ENCODE data around the gene C1QTNF12.

Gene C1QTNF12

DNA sequence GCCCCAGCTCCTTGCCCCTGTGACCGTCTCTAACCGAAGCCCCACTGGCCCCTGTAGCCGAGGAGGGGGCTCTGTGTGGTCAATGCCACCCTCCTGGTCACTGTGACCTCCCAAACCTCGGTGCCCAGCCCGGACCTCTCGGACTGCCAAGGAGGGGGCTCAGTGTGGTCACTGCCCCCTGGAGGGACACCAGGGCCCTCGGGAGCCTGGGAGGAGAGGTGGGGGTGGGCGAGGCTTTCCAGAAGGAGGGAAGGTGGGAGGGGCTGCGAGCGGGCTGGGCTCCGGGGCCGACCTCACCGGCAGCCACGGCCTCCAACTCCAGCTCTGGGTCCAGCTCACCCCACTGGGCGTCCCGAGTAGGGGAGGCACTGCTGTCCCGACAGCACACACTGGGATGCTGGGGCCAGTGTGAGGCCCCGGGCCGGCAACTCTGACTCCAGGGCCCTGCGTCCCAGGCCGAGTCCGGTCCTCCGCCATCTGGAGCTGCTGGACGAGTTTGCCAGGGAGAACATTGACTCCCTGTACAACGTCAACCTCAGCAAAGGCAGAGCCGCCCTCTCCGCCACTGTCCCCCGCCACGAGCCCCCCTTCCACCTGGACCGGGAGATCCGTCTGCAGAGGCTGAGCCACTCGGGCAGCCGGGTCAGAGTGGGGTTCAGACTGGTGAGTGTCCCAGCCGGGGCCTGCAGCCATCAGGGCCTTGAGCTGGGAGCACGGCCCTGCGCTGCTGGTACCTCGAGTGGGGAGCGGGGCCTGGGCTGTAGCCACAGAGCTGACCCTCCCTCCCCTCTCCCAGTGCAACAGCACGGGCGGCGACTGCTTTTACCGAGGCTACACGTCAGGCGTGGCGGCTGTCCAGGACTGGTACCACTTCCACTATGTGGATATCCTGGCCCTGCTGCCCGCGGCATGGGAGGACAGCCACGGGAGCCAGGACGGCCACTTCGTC is 40.1 kb upstream of the C1QTNF12 start:
- no peaks in the 10 kb centered on the region for H3K27me3 ChIP-seq (replicated peaks; ENCODE audit: control insufficient read depth, insufficient read depth, low read length)
- no peak for DNase-seq (ENCODE audit: extremely low read depth, insufficient read length)
- no peak for TF ChIP-seq CTCF (IDR thresholded peaks at IDR 0.05; ENCODE audit: insufficient read depth, low read length, poor library complexity, severe bottlenecking)

DNA sequence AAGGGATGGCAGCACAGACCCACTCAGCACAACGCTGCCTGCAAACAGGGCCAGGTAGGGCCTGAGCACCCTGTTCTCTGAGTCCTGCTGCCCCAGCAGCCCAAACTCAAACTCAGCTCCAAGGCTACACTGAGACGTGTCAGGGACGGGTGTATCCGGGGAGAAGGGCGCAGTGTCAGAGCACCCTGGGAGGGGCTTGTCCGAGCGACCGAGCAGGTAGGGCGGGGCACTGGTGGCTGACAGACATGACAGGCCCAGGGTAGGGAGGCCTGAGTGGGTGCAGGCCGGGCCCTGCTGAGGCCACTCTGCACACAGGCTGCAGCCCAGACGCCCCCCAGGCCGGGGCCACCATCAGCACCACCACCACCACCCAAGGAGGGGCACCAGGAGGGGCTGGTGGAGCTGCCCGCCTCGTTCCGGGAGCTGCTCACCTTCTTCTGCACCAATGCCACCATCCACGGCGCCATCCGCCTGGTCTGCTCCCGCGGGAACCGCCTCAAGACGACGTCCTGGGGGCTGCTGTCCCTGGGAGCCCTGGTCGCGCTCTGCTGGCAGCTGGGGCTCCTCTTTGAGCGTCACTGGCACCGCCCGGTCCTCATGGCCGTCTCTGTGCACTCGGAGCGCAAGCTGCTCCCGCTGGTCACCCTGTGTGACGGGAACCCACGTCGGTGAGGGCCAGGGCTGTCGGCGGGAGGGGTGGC is 39.2 kb upstream of the C1QTNF12 start:
- TF ChIP-seq CTCF (IDR thresholded peaks at IDR 0.05; ENCODE audit: insufficient read depth, low read length, poor library complexity, severe bottlenecking), result no peak
- no peak overlapping the region for H3K4me3 ChIP-seq (replicated peaks; ENCODE audit: low read depth, low read length)
- H3K27me3 ChIP-seq (replicated peaks; ENCODE audit: control insufficient read depth, insufficient read depth, low read length), result no peaks in the 10 kb centered on the region
- H3K36me3 ChIP-seq (ENCODE audit: control insufficient read depth, insufficient read depth, low read length), result no peaks in the 10 kb centered on the region
- no peak for DNase-seq (ENCODE audit: extremely low read depth, insufficient read length)

More for the DNA sequence above, 40.1 kb upstream of the C1QTNF12 start:
- Histone ChIP-seq H3K4me3 (replicated peaks; ENCODE audit: low read depth, low read length) (no peak overlapping the region), H3K36me3 (ENCODE audit: control insufficient read depth, insufficient read depth, low read length) (no peaks in the 10 kb centered on the region)

DNA sequence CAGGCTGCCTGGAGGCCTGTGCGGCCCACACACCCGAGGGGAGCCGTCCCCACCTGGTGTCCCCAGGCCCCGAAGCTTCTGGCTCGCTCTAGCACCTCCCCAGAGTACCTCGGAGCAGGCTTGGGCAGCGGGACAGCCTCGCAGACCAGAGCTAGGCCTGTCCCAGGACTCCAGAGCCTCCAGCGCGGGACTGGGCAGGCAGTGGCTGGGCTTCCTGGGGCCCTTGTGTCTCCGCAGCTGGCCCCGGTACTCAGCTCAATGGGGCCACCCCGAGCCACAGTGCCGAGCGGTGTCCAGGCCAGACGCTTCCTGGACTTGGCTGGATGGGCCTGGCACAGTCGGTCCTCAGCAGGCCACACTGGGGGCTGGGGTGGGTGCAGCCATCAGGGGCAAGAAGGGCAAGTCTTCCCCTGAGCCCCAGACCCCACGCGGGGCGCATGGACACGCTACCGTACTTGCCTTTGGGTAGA is 38.6 kb upstream of the C1QTNF12 start:
- no peak overlapping the region for H3K4me3 ChIP-seq (replicated peaks; ENCODE audit: low read depth, low read length)
- H3K36me3 ChIP-seq (ENCODE audit: control insufficient read depth, insufficient read depth, low read length), result no peaks in the 10 kb centered on the region
- TF ChIP-seq CTCF (IDR thresholded peaks at IDR 0.05; ENCODE audit: insufficient read depth, low read length, poor library complexity, severe bottlenecking), result no peak
- no peaks in the 10 kb centered on the region for H3K27me3 ChIP-seq (replicated peaks; ENCODE audit: control insufficient read depth, insufficient read depth, low read length)
- DNase-seq (ENCODE audit: extremely low read depth, insufficient read length), result peak; percentile 11

DNA sequence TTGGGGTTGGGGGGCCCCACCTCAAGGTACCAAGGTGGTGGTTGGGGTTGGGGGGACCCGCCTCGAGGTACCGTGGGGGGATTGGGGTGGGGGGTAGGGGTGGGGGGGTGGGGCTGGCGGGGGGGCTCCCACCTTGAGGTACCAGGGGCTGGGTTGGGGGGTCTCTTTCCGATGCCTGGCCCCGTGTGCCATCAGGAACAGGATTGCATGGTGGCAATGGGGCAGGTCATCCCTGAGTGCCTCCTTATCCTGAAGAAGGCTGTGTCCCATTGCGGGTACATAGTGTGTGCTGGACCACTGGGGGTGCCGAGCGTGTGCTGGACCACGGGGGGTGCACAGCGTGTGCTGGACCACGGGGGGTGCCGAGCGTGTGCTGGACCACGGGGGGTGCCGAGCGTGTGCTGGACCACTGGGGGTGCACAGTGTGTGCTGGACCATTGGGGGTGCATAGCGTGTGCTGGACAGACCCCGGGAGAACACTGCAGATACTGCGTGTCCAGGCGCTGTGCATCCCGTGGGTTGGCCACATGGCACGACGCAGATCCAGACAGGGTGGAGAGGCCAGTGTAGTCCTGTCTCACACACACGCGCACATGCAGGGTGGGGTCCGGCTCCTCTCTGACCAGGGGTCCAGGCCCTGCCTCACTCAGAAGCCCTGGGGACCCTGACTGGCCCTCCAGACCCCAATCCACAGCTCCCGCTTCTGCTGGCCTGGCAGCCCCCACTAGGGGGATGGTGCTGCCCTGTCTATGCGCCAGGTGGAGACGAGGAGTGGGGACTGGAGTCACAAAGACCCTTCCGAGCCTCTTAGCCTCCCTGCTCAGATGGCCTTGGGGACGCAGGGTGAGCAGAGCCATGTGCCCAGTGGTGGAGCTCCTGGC is 37.9 kb upstream of the C1QTNF12 start:
- no peak overlapping the region for H3K4me3 ChIP-seq (replicated peaks; ENCODE audit: low read depth, low read length)
- TF ChIP-seq CTCF (IDR thresholded peaks at IDR 0.05; ENCODE audit: insufficient read depth, low read length, poor library complexity, severe bottlenecking), result no peak
- DNase-seq (ENCODE audit: extremely low read depth, insufficient read length), result peak; percentile 10
- H3K27me3 ChIP-seq (replicated peaks; ENCODE audit: control insufficient read depth, insufficient read depth, low read length), result no peaks in the 10 kb centered on the region
- no peaks in the 10 kb centered on the region for H3K36me3 ChIP-seq (ENCODE audit: control insufficient read depth, insufficient read depth, low read length)

- H3K4me3 ChIP-seq (replicated peaks; ENCODE audit: low read depth, low read length), result no peak overlapping the region
- no peaks in the 10 kb centered on the region for H3K27me3 ChIP-seq (replicated peaks; ENCODE audit: control insufficient read depth, insufficient read depth, low read length)
- no peaks in the 10 kb centered on the region for H3K36me3 ChIP-seq (ENCODE audit: control insufficient read depth, insufficient read depth, low read length)
- DNase-seq (ENCODE audit: extremely low read depth, insufficient read length), result peak; percentile 9
- no peak for TF ChIP-seq CTCF (IDR thresholded peaks at IDR 0.05; ENCODE audit: insufficient read depth, low read length, poor library complexity, severe bottlenecking)
Measured at GRCh38 chr1:1283821-1284220, 37.3 kb upstream of the C1QTNF12 start.

Data from GM06990 (cell line).